AG10803 (cell line): ENCODE measurements around the gene EPHB1.

Source experiments
- DNase-seq: peaks from one replicate; pipeline ENCODE4 v3.0.0; 2010; ENCODE audit warnings: low read depth
- H3K4me3 ChIP-seq: 2 replicates; pipeline ENCODE4 v1.5.1; 2011; ENCODE audit warnings: mild to moderate bottlenecking, low read length, control low read depth
- TF ChIP-seq, protein P1 (sequence below): conservative IDR thresholded peaks from 2 replicates; pipeline ENCODE4 v1.5.1; 2011; ENCODE audit warnings: mild to moderate bottlenecking, low read length, control low read depth, inconsistent platforms

The EPHB1 gene

DNA sequence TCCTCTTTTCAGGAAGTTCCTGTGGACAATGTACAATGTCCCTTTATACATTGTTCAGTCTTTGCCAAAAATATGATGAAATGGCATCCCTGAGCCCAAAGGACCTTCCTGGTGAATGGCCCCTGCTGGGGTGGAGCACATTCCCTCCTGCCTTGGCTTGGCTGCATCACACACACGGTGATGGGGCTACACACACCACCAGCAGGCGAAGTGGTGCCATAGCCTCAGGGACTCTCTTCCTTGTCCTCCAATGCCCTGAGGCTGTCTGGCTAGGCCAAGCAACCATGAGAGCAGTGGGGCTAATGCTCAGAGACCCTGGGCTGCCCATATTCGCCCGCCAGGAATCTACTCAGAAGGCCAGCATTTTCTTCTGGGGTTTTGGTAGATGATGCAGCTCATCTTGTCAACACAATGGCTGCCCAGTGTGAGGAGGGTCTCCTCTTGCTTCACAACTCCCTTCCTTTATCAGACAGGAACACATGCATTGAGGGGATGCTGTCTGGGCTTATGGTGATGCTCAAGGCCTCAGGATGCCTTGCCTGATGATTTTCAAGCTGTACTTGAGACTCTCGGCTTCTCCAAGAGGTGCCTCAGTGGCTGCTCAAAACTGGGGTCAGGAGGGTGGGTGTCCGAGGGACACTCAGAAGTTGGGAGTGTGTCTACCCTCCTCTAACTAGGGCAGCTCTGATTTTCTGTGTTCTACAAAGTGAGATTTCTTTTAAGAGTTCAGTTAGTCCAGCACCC is 40.9 kb upstream of the EPHB1 start:
- no peak overlapping the region for H3K4me3 ChIP-seq
- DNase-seq: peak; percentile 20
- TF ChIP-seq, protein P1, sequence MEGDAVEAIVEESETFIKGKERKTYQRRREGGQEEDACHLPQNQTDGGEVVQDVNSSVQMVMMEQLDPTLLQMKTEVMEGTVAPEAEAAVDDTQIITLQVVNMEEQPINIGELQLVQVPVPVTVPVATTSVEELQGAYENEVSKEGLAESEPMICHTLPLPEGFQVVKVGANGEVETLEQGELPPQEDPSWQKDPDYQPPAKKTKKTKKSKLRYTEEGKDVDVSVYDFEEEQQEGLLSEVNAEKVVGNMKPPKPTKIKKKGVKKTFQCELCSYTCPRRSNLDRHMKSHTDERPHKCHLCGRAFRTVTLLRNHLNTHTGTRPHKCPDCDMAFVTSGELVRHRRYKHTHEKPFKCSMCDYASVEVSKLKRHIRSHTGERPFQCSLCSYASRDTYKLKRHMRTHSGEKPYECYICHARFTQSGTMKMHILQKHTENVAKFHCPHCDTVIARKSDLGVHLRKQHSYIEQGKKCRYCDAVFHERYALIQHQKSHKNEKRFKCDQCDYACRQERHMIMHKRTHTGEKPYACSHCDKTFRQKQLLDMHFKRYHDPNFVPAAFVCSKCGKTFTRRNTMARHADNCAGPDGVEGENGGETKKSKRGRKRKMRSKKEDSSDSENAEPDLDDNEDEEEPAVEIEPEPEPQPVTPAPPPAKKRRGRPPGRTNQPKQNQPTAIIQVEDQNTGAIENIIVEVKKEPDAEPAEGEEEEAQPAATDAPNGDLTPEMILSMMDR: peak; percentile 29

GRCh38 chr3:134754768-134755559 is 40.1 kb upstream of the EPHB1 start:
- peak; percentile 39 for DNase-seq
- TF ChIP-seq, protein P1: peak; percentile 88
- H3K4me3 ChIP-seq: no peak overlapping the region

DNA sequence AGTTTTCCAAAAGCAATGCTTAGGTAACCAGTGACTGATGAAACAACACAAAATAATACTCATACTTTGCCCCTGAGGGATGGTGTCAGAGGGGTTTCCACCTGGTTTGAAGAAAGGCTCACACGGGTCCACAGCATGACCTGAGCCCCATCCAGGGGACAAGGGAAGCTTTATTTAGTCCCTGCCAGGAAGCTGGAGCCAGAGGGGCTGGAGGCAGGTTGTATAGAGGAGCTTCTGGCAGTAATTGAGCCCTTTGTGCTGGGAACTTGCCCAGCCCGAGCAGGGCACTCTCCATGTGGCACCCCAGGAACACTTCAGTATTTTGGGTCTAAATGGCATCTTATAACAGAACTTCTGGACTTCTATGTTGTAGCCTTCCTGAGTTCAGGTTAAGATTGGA is 39.2 kb upstream of the EPHB1 start:
- TF ChIP-seq, protein P1: no peak
- DNase-seq: no peak
- no peak overlapping the region for H3K4me3 ChIP-seq

GRCh38 chr3:134757549-134758069 is 37.5 kb upstream of the EPHB1 start:
- H3K4me3 ChIP-seq: no peak overlapping the region
- no peak for DNase-seq
- TF ChIP-seq, protein P1: no peak

GRCh38 chr3:134761213-134761612 is 33.8 kb upstream of the EPHB1 start:
- TF ChIP-seq, protein P1: no peak
- no peak for DNase-seq
- H3K4me3 ChIP-seq: no peak overlapping the region

- no peak for DNase-seq
- no peak overlapping the region for H3K4me3 ChIP-seq
- TF ChIP-seq, protein P1: no peak
Measured at GRCh38 chr3:134762016-134762415, 33.0 kb upstream of the EPHB1 start.
